ENCODE results near the gene SPEN.

DNA sequence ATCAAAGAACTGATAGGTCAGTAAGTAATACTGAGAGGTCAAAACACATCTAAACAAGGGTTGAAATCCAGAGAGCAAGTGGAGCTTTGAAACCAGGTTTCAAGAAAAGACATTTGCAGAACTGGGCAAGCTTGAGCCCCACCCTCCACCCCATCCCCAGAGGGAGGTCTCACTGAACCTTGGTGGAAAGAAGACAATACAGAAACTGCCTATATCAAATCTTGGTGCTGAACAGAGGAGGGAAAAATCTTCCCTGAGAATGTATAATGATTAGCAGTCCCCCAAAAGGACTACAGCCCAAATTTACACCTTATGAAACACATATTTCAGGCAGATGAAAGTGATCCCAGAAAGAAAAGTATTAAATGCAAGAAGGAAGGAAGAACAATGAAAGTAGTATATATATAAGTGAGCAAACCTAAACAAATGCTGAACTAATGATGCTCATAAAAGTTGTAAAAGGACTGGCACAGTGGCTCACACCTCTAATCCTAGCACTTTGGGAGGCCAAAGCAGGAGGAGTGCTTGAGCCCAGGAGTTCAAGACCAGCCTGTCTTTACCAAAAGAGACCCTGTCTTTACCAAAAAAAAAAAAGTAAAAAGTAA, 116.0 kb downstream of the SPEN start:
- no peak for TF ChIP-seq EZH2 (IDR thresholded peaks at IDR 0.05; ENCODE audit: insufficient read depth, low read length)
- TF ChIP-seq, protein P1, sequence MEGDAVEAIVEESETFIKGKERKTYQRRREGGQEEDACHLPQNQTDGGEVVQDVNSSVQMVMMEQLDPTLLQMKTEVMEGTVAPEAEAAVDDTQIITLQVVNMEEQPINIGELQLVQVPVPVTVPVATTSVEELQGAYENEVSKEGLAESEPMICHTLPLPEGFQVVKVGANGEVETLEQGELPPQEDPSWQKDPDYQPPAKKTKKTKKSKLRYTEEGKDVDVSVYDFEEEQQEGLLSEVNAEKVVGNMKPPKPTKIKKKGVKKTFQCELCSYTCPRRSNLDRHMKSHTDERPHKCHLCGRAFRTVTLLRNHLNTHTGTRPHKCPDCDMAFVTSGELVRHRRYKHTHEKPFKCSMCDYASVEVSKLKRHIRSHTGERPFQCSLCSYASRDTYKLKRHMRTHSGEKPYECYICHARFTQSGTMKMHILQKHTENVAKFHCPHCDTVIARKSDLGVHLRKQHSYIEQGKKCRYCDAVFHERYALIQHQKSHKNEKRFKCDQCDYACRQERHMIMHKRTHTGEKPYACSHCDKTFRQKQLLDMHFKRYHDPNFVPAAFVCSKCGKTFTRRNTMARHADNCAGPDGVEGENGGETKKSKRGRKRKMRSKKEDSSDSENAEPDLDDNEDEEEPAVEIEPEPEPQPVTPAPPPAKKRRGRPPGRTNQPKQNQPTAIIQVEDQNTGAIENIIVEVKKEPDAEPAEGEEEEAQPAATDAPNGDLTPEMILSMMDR (IDR thresholded peaks at IDR 0.05; ENCODE audit: insufficient read depth, low read depth, low read length), result no peak

All from astrocyte (in vitro differentiated cells and primary cell).